Measurements from ENCODE around the gene EPHA2. TPM values are rescaled to one million over a fixed set of nuclear protein-coding genes. Genes with fewer than 3 reads are reported as not detected.

The EPHA2 gene
- total RNA-seq, 1 donor from 2014 or later = 42.0 TPM

DNA sequence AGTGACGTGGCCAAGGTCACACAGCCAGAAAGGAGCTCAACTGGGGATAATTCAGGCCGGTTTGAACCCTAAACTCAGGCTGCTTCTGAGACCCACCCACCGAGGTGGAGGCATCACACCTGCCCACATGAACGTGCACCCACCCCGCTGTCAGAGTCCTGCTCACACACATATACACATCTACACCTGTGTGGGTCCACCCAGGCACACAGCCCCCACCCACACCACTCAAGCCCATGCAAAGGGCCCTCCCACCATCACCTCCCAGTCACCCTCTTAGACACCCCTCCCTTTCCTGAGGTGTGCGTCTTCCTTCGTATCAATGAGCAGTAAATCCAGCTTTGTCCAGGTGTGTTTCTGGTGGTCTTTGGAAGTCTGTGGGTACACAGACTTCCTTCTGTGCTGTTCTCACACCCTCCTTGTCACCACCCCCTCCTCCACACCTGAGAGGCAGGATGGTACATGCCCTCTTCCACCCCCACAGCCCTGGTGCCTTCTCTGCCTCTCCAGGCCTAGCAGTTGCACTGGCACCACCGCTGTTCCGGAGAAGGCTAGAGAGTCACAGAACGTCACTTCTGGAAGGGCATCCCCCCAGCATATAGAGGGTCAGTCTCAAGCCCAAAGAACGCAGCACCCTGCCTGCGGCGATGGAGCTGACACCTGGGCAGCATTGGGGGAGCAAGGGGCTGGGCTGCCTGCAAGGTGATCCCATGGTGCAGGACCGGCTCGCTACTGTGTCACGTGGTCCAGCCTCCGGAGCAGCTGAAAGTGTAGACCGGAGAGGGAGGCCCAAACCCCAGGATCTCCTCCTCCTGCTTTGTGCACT lies 63.6 kb downstream of the EPHA2 start:
- DNase-seq = no peak

DNA sequence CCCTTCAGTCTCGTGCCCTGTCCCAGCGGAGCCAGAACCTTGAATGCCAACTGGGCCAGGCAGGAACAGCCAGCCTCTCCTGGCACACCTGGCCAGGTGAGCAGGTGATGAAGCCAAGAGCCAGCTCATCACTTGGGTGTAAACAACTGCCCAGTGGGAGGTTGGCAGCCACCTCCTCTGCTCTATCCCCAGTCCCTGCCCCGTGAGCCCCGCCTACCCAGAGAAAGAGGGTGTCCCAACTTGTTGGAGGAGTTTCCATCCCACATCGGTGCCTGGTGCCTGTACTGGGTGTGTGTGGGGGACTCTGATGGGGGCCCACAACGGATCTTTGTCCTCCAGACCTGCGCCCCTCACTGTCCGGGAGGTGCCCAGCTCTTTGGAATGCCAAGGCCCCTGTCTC lies 64.6 kb downstream of the EPHA2 start:
- no peak for DNase-seq

DNA sequence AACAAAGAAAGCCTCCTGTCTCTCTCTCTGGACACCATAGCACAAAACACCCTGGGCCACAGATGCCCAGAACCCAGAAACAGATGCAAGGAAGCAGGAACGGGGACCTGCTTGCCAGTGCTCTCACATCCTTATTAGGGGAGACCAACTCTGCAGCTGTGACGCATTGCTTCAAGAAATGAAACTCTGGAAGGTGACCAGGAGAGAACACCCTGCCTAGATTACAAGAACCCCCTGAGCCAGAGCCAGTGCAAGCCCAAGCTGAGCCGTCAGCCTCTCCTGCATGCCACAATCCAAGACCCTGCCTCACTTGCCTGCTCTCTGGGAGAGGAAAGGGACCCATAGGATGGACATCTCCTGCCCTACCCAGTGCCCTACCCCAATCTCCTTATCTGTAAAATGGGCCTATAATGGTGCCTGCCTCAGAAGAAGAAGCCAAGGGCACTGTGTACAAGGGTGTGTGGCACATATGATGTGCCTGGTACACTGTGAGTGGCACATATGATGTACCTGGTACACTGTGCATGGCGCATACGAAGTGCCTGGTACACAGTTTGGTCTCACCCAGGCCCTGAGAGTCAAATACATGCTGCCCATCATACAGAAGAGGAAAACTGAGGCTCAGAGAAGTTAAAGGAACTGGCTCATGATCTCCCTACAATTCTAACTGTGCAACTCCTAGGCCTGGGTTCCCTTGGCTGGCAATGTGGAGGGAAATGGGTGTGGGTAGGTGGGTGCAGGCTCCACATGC lies 65.6 kb downstream of the EPHA2 start:
- DNase-seq = no peak

DNA sequence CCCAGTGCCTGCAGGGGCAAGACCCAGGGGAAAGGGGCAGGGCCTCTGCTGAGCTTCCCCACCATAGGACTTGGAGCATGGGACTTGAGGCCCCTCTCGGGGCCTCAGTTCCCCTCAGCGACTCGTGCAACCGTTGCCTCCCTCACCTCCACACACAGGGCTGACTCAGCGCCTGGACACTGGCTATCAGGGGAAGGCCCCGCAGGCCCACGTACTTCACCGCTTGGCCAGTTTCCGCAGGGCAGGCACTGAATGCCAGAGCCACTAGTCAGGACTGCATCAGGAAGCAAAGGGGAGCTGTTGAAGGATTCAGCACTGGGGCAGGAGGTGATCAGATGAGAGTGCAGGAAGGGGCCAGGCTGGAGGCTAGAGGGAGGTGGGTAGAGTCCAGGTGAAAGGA lies 66.9 kb downstream of the EPHA2 start:
- no peak for DNase-seq

DNA sequence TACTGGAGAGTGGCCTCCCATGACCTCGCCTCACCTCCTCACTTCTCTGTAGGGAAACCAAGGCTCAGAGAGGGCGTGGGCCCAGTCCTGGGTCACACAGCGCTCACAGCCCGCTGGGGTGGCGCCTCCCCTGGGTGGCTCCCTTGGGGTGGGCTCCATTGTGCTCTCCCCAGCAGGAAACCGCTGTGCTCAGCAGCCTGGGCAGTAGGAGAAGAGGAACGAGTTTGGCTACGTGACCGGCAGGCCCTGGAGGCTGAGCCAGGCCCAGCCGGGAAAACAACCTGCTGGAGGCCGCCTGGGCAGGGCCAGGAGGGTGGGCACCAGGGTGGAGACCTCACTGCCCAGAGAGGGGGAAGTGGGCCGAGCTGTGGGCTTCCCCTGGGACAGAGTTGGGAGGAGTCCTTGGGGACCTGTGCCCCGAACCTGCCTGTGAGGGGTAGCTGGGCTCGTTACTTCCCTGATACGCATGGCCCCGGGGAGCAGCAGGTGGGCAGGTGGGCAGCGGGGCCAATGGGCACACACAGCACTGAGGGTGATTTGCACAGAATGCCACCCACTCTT lies 67.4 kb downstream of the EPHA2 start:
- DNase-seq = no peak

DNA sequence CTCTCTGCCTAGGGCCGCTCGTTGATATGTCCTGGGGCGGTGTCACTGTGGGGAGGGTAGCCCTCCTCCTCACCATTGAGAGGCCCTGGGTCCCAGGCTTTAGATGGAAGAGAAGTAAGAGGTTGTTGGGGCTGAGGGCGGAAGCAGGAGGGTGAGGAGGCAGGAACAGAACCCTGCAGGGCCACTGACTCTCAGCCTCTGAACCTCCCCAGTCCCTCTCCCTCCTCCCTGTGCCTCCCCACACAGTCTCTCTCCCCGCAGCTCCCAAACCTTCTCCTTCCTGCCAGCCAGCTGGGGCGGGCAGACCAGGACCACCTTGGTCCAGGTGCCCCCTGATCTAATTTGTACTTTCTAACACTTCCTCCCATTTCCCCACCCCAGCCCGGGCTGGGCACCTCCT lies 68.1 kb downstream of the EPHA2 start:
- no peak for DNase-seq

DNA sequence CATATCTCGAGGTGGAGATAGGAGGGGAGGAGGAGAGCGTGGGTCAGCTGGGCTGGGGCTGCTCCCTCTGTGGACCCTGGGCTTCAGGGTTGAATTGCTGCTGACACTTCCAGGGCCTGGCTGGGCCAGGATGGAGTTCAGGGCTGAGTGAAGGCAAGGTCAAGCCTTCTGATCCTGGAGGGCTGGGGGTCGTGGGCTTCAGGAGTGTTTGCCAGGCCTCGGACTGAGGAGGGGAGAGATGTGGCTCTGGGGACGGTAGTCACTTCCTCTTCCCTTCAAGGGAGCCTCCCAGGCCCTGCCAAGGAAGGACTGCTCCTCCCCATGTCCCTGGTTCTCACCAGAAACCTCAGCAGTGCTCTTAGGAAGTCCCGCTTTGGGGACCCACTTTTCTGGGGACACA lies 70.3 kb downstream of the EPHA2 start:
- DNase-seq = no peak

DNA sequence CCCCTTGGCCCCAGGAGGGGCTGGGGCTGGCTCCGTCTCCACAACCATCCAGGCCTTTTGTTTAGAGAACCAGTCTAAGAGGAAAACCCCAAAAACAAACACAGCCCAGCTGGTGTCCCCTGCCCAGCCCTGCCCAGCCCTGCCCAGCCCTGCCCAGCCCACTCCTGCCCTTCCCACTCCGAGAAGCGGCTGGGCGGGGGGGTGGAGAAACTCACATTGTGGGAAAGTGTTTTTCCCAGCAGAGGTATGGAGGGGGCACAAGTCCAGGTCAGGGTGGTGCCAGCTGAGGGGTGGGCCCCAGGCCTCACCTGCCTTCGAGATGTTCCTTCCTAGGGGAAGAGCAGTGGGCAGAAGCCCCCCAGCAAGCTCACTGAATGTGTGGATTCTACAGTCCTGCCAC lies 72.4 kb downstream of the EPHA2 start:
- no peak for DNase-seq

DNA sequence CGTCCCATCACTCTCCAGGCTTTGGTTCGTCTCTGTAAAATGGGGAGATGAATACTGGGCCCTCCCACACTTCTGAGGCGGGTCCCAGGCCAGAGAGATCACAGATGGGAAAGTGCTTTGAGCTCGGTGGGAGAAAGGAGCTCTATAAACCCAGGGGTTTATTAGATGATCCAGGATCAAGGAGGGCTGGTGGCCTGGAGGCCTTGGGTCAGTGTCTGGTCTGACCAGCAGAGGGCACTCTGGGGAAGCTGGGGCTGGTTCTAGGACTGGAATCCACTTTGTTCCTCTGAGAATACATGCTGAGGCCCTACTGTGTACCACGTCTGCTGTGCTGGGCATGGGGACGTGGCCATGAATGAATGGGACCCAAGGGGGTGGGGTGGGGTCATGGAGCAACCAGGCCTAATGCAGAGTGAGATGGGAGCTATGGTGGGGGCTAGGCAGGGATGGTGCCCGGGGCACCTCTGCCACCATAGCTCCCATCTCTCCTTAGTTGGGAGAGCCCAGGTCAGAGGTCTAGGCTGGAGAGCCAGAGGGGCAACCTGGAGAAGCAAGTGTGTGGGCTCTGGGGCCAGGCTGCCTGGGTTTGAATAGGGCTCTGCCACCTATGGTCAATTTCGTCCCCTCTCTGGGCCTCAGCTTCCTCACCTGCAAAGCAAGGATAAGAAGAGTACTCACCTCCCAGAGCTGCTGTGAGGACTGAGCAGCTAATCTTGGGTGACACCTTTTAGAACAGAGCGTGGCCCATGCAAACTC lies 73.4 kb downstream of the EPHA2 start:
- DNase-seq = no peak

DNA sequence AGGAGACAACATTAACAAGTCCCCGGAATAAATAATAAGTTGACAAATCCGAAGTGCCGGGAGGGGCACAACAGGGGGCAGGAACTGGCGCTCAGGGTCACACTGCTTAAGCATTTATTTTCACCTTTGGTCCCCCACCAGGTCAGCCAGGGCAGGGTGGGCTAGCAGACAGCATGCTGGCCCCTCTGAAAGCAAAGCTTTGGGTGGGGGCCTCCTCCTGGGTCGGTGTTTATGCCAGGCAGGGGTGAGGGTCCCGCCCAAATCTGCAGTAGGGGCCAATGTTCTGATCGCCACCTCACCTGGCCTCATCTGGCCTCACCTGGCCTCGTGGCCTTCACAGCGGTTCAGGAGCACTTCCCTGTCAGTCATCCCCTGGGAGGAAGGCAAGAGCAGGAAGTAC lies 74.2 kb downstream of the EPHA2 start:
- DNase-seq = no peak

DNA sequence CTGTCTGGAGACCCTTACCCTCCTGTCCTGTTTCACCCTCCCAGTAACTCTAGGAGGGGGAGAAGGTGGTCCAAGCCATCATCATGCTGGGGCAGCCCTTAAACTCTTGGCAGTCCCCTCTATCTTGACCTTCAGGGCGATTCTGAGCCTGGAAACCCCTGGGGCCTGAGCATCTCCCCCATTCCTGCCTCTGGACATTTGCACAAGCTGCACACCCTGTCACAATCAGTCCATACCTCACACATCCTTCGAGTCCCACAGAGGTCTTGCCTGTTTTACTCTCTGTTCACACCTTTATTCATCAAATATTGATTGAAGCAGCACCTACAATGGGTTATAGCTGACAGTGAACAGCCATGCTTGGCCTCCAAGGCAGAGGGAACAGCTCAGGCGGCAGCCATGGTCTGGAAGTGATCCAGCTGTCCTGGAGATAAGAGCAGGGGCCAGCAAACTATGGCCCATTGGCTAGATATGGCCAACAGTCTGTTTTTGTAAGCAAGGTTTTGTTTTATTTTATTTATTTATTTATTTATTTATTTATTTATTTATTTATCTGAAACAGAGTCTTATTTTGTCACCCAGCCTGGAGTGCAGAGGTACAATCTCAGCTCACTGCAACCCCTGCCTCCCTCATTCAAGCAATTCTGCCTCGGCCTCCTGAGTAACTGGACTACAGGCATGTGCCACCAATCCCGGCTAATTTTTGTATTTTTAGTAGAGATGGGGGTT lies 75.3 kb downstream of the EPHA2 start:
- DNase-seq = no peak

DNA sequence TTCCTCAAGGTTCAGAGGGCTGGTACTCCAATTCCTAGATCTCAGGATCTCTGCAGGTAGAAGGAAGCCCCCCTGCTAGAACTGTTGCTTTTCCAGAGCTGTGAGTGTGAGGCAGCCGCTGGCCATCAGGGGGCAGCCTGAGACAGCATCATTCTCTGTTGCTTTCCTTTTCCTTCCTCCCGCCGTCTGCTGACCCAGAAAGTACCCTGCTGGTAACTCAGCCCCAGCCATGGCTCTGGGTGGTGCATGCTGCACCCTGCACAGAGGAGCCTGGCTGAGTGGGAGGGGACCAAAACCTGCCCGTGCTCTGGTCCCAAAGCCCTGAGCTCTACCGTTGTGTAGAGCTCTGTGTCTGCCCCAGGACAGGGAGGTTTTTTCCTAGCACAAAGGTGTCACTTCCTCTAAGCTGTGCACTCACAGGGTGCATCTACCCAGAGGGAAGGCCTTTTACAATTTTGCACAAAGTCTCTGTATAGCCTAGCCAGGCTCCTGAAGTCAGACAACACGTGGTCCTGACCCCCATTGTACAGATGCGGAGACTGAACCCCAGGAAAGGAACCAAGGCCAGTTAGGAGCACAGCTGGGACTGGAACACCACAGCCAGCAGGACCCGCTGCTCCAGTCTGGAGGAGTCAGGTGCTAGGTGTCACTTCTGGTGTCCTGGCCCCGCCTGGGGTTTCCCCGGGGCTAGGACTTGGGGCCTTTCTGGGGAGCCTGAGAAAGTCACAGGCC lies 76.8 kb downstream of the EPHA2 start:
- DNase-seq = peak; percentile 40

DNA sequence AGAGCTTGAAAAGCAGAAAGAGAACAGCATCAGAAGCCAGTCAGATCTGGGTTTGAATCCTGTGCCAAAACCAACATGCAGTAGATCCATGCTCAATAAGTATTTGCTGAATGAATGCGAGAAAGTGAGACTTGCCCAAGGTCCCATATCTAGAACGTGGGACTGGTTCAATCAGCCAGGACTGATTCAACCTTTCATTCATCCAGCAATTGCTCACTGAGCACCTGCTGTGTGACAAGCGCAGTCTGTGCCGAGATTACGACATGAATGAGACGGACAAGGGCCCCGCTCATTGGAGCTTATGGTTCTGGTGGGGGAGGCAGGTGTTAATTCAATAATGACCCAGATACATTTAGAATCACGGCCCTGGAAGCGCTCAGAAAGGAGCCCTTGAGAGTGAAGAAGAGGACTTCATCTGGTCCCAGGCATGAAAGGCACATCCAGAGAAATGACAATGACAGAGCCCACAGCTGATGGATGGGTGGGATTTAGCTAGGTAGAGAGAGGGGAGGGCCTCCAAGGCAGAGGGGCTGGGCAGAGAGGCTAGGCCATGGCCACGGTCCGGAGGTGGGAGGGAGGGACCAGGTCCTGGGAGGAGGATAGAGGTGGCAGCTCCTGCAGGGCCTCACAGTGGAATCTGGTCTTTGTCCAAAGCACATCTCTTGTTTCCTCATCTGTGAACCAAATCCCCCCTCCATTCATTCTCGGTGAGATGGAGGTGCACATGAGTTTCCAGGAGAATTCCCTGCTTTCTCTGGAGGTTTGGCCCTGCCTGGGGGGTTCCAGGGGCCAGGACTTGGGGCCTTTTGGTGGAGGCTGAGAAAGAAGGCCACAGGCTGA lies 78.2 kb downstream of the EPHA2 start:
- DNase-seq = no peak

DNA sequence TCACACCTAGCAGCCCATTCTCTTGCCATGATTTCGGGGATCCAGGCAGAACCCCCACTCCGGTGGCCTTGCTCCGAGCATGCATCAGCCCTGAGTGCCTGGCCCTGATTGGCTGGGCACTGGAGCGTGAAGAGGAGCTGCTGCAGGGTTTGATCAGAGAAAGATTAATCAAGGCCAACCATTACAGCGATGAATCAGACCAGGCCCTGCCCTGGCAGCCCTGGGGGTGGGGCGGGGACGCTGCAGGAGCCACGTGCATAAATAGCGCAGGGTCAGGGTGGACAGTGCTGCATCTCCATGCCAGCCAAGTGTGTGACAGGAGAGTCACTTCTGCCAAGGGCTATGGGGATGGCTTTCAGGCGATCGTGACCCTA lies 79.0 kb downstream of the EPHA2 start:
- no peak for DNase-seq

DNA sequence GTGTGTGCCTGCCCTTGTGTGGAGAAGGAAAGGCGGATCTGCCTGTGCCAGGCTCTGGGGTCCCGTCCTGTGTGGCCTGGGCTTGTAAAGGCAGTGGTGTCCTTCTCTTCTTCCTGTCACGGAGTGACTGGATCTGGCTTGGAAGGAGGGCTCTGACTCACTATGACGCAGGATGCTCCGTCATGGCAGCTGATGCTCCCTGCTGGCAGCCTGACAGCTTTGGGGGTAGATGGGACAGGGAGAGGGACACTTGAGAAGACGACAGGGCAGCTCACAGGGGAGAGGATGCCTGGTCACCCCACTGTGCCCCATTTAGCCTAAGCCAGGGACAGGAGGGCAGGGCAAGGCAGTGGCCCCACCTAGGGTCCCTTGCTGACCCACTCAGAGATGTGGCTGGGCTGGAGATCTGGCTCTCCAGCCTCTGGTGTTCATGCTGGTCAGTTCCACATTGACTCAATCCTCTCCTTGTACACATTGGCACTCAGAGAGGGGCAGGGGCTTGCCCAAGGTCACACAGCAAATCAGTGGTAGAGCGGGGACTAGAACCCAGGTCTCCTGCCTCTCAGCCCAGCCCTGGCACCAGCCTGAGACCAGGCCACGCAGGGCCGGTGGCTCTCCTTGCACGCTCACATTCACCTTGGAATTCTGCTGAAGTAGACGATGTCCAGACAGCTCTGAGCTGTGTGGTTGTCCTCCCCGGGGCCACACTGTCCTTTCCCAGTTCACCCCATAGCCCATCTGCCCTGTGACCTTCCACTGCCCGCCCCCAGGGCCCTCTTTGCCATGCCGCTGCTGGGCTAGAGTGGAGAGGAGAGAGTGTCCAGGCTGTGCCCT lies 79.6 kb downstream of the EPHA2 start:
- DNase-seq = no peak

DNA sequence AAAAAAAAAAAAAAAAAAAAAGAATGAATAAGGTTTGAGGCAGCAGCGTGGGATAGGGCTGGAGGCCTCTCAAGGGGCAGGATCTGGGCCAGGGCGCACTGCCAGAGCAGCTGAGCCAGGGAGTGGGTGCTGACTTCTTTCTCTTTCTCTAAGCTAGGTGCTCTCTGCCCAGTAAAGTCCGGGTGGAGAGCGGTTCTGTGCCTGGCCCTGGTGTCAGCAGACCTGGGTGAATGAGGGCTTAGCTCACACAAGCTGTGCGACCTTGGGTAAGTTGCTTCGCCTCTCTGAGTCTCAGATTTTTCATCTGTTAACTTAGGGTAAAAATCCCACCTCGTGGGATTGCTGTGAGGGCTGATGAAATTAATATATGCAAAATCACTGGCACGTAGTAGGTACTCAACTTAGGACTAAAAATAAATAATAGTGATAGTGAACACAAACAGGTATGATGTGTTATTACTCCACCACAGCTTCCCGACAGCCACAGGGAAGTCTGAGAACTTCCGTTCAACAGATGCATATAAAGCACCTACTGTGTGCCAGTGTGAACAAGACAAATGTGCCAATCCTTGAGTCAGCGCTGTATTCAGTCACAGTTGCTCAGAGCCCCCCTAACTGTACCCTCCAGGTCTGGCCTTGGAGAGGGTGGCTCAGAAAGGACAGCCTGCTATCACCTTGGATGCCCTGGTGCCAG lies 80.4 kb downstream of the EPHA2 start:
- no peak for DNase-seq
